GM23338 (cell line): ENCODE measurements around the gene NABP1. TPM values are rescaled to one million over a fixed set of nuclear protein-coding genes. Genes with fewer than 3 reads are reported as not detected.

Experiments
- ATAC-seq: fragments of 200-7000 bp; cut with Tn5 transposase; 3 replicates; pipeline ENCODE4 v1.9.1; 2020
- DNase-seq: peaks from one replicate; pipeline ENCODE4 v3.0.0-alpha.2; 2015; ENCODE audit warnings: low spot score
- H2AFZ ChIP-seq: fragments of 200-600 bp; sonication (generic); 2 replicates; pipeline ENCODE4 v1.8.0; 2016; ENCODE audit warnings: antibody characterized with exemption, mild to moderate bottlenecking, moderate library complexity
- H3F3A ChIP-seq: fragments of 200-600 bp; sonication (generic); replicated peaks from 2 replicates; pipeline ENCODE4 v1.8.0; 2017; ENCODE audit warnings: antibody characterized with exemption, mixed run types, low read depth
- H3K27ac ChIP-seq: fragments of 200-600 bp; sonication (generic); 2 replicates; pipeline ENCODE4 v1.6.1; 2016; ENCODE audit warnings: low read depth
- H3K27me3 ChIP-seq: fragments of 200-600 bp; sonication (generic); 2 replicates; pipeline ENCODE4 v1.8.0; 2016; ENCODE audit warnings: mild to moderate bottlenecking, mixed run types, moderate library complexity; ENCODE audit not compliant: insufficient read depth
- H3K36me3 ChIP-seq: fragments of 200-600 bp; sonication (generic); 2 replicates; pipeline ENCODE4 v1.8.0; 2016; ENCODE audit warnings: mild to moderate bottlenecking; ENCODE audit not compliant: insufficient read depth
- H3K4me1 ChIP-seq: fragments of 200-600 bp; sonication (generic); 2 replicates; pipeline ENCODE4 v1.8.0; 2016; ENCODE audit warnings: mild to moderate bottlenecking, moderate library complexity; ENCODE audit not compliant: insufficient read depth
- H3K4me2 ChIP-seq: fragments of 200-600 bp; sonication (generic); 2 replicates; pipeline ENCODE4 v1.7.1; 2017; ENCODE audit warnings: mixed run types
- H3K4me3 ChIP-seq: fragments of 200-600 bp; sonication (generic); 2 replicates; pipeline ENCODE4 v1.6.1; 2016; ENCODE audit warnings: mixed run types
- H3K79me2 ChIP-seq: fragments of 200-600 bp; sonication (generic); replicated peaks from 2 replicates; pipeline ENCODE4 v1.8.0; 2017; ENCODE audit warnings: mild to moderate bottlenecking; ENCODE audit not compliant: insufficient read depth
- H3K9me2 ChIP-seq: fragments of 200-600 bp; sonication (generic); 2 replicates; pipeline ENCODE4 v1.8.0; 2017; ENCODE audit not compliant: insufficient read depth
- H4K20me1 ChIP-seq: fragments of 200-600 bp; sonication (generic); replicated peaks from 2 replicates; pipeline ENCODE4 v1.8.0; 2017; ENCODE audit warnings: mild to moderate bottlenecking; ENCODE audit not compliant: insufficient read depth
- H3K27ac Mint-ChIP-seq: 2 replicates; pipeline ENCODE4 v1.8.0; 2020; ENCODE audit warnings: inconsistent platforms, mild to moderate bottlenecking, moderate library complexity, mixed read lengths
- H3K27me3 Mint-ChIP-seq: 3 replicates; pipeline ENCODE4 v1.8.0; 2022; ENCODE audit warnings: low read depth, mild to moderate bottlenecking, moderate library complexity, mixed read lengths, inconsistent platforms; ENCODE audit not compliant: insufficient read depth, poor library complexity
- H3K36me3 Mint-ChIP-seq: 3 replicates; pipeline ENCODE4 v1.8.0; 2021; ENCODE audit warnings: low read depth, mild to moderate bottlenecking, inconsistent platforms, moderate library complexity, mixed read lengths
- H3K4me1 Mint-ChIP-seq: 3 replicates; pipeline ENCODE4 v1.8.0; 2020; ENCODE audit warnings: mild to moderate bottlenecking, inconsistent platforms, mixed read lengths
- H3K4me3 Mint-ChIP-seq: 3 replicates; pipeline ENCODE4 v1.8.0; 2021; ENCODE audit warnings: moderate library complexity, mild to moderate bottlenecking, inconsistent platforms, mixed read lengths
- H3K9me3 Mint-ChIP-seq: 3 replicates; pipeline ENCODE4 v1.8.0; 2020; ENCODE audit warnings: moderate library complexity, mild to moderate bottlenecking, inconsistent platforms, mixed read lengths
- CREB1 ChIP-seq: fragments of 250-450 bp; sonication (Bioruptor Pico); IDR thresholded peaks from 2 replicates; pipeline ENCODE4 v1.5.0; 2020; ENCODE audit warnings: low read depth, mild to moderate bottlenecking, moderate library complexity
- CTCF ChIP-seq, 2 experiments: fragments of 200-600 bp in 1 of 2; sonication (generic) in 1 of 2; conservative IDR thresholded peaks; 2 replicates each; pipeline versions ENCODE4 v1.5.1 to v1.6.1; 2016 to 2017; ENCODE audit warnings: antibody characterized with exemption in 2 of 2, low read depth in 2 of 2, mild to moderate bottlenecking in 2 of 2, moderate library complexity in 1 of 2
- ETS1 ChIP-seq: IDR thresholded peaks from 2 replicates; pipeline ENCODE4 v1.6.1; 2016; ENCODE audit warnings: antibody characterized with exemption
- EZH2 ChIP-seq: fragments of 200-600 bp; sonication (generic); IDR thresholded peaks from one replicate; pipeline ENCODE4 v1.8.0; 2017; ENCODE audit warnings: antibody characterized with exemption, mild to moderate bottlenecking, low read depth; ENCODE audit not compliant: unreplicated experiment
- EZH2phosphoT487 ChIP-seq: fragments of 200-600 bp; sonication (generic); IDR thresholded peaks from one replicate; pipeline ENCODE4 v1.8.1; 2018; ENCODE audit warnings: antibody characterized with exemption; ENCODE audit not compliant: unreplicated experiment
- JUNB ChIP-seq: IDR thresholded peaks from one replicate; pipeline ENCODE4 v1.6.1; 2016; ENCODE audit warnings: antibody characterized with exemption; ENCODE audit not compliant: unreplicated experiment
- NANOG ChIP-seq: IDR thresholded peaks from 2 replicates; pipeline ENCODE4 v1.6.1; 2016; ENCODE audit warnings: antibody characterized with exemption, borderline replicate concordance
- POLR2AphosphoS5 ChIP-seq: IDR thresholded peaks from 2 replicates; pipeline ENCODE4 v1.6.1; 2016; ENCODE audit warnings: antibody characterized with exemption, low read depth
- REST ChIP-seq: IDR thresholded peaks from one replicate; pipeline ENCODE4 v1.6.1; 2018; ENCODE audit warnings: antibody characterized with exemption; ENCODE audit not compliant: unreplicated experiment
- STAT1 ChIP-seq: IDR thresholded peaks from one replicate; pipeline ENCODE4 v1.6.1; 2016; ENCODE audit warnings: antibody characterized with exemption; ENCODE audit not compliant: unreplicated experiment
- ZNF114 ChIP-seq: fragments of 250-450 bp; sonication (Bioruptor Pico); IDR thresholded peaks from 2 replicates; pipeline ENCODE4 v1.5.0; 2020; ENCODE audit warnings: mild to moderate bottlenecking, moderate library complexity
- ZNF331 ChIP-seq: fragments of 250-450 bp; sonication (Bioruptor Pico); IDR thresholded peaks from 2 replicates; pipeline ENCODE4 v1.5.0; 2020; ENCODE audit warnings: low read depth, mild to moderate bottlenecking, moderate library complexity
- ZNF462 ChIP-seq: fragments of 250-450 bp; sonication (Bioruptor Pico); IDR thresholded peaks from 2 replicates; pipeline ENCODE4 v1.5.0; 2020; ENCODE audit warnings: mild to moderate bottlenecking, moderate library complexity
- polyA plus RNA-seq: library from polyadenylated mRNA; unstranded; fragments of >200 nt; fragmentation: Nextera tagmentation; extraction: Ambion mirVana; gene quantifications from 2 replicates; pipeline ENCODE4 v1.2.1, GENCODE V29; 2016
- total RNA-seq: library from RNA; depleted of rRNA; stranded (reverse); fragments of >200 nt; shearing (Covaris generic); gene quantifications from 2 replicates; pipeline ENCODE4 v1.2.3, GENCODE V29; 2014

Gene NABP1
- total and polyA plus RNA-seq, 2 experiments from 2014 or later = 5.2 to 5.6 TPM

GRCh38 chr2:191714925-191715324 lies 37.0 kb downstream of the NABP1 start:
- TF ChIP-seq JUNB = no peak
- TF ChIP-seq EZH2phosphoT487 = no peak
- no peak for TF ChIP-seq REST
- no peak for TF ChIP-seq CREB1 (CRISPR knock-in tag)
- TF ChIP-seq EZH2 = no peak
- no peak for TF ChIP-seq ZNF462 (CRISPR knock-in tag)
- no peak for TF ChIP-seq POLR2AphosphoS5
- TF ChIP-seq NANOG = no peak
- no peak for TF ChIP-seq ZNF331 (CRISPR knock-in tag)
- no peak for TF ChIP-seq ETS1
- TF ChIP-seq STAT1 = no peak
- TF ChIP-seq CTCF (conservative IDR thresholded peaks at IDR 0.05; ENCODE audit: low read depth in 2 of 2) = no peak
- TF ChIP-seq ZNF114 (CRISPR knock-in tag) = no peak
- no peak for ATAC-seq
- no peak overlapping the region for H3K27ac Mint-ChIP-seq

More at GRCh38 chr2:191714925-191715324, 37.0 kb downstream of the NABP1 start:
- H3K27me3 Mint-ChIP-seq = peaks cover 1% of the 10 kb centered on the region
- Histone ChIP-seq H3K79me2 (no peaks in the 10 kb centered on the region), H4K20me1 (no peaks in the 10 kb centered on the region), H3K4me2 (no peak overlapping the region), H3K36me3 (no peaks in the 10 kb centered on the region), H3K27me3 (no peaks in the 10 kb centered on the region), H3K4me1 (no peaks in the 10 kb centered on the region), H3K9me2 (no peaks in the 10 kb centered on the region), H2AFZ (no peak overlapping the region), H3F3A (no peaks in the 10 kb centered on the region), H3K4me3 (no peak overlapping the region), H3K27ac (no peak overlapping the region)
- DNase-seq = no peak
- no peaks in the 10 kb centered on the region for H3K9me3 Mint-ChIP-seq
- no peak overlapping the region for H3K4me3 Mint-ChIP-seq
- no peaks in the 10 kb centered on the region for H3K36me3 Mint-ChIP-seq
- H3K4me1 Mint-ChIP-seq = peaks cover 2% of the 10 kb centered on the region
